ENCODE measurements around the gene COMMD10.
A peak's percentile ranks its signal among the peaks of the same experiment; 100 is the strongest.
"Not testable (repeated sequence)": the region's sequence is repeated elsewhere in the genome, so short reads cannot be mapped to it uniquely, and the experiment has no call there.

The COMMD10 gene

DNA sequence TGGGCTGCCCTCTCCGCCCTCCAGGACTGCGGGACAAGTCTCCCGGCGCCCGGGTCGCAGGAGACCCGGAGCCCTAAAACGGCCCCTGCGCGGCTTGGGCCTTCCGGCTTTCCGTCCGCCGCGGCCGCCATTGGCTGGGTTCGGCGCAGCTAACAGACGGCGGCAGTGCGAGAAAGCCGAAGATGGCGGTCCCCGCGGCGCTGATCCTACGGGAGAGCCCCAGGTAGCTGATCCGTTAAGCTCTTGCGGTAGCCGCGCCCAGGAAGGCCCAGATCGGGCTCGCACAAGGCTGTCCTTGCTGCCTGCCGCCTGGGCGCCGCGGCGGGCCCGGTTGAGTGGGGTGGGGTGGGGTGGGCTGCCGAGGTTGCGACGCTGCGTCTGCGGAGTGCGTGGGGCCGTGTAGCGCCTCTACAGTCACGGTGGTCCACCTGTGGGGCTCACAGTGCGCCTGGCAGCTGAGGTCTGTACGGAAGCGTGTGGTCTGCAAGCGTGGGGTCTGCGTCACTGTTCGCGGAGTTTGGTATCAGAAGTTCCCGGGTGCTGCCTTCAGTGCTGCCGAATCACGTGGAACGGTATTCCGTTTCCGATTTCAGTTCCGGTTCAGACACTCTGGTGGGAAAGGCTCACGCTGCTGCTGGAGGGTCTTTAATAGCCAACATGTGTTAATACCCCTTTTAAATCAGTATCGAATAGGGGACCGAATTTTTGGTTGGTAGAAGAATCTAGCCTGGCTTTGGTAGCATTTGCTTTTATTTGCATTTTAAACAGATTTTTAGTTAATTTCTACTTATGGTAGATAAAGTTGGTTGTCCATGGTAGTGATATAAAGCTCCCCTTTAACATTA, at the start of gene COMMD10:
TSS of gene COMMD10 (plus strand) at position 155 of the 845 bp plus-strand sequence.
- peak; percentile 26 for DNase-seq

- no peak for DNase-seq
These were observed 49.7 kb upstream of the COMMD10 start for GRCh38 chr5:116035123-116035522.

GRCh38 chr5:116037236-116037822, 47.5 kb upstream of the COMMD10 start:
- DNase-seq: no peak

GRCh38 chr5:116038817-116039216, 46.0 kb upstream of the COMMD10 start:
- DNase-seq: no peak

GRCh38 chr5:116042375-116042774, 42.5 kb upstream of the COMMD10 start:
- no peak for DNase-seq

GRCh38 chr5:116044073-116044472, 40.8 kb upstream of the COMMD10 start:
- DNase-seq: no peak

GRCh38 chr5:116045821-116046220, 39.0 kb upstream of the COMMD10 start:
- DNase-seq: no peak

- no peak for DNase-seq
These were observed 38.6 kb upstream of the COMMD10 start for GRCh38 chr5:116046261-116046660.

- DNase-seq: no peak
These were observed 38.0 kb upstream of the COMMD10 start for GRCh38 chr5:116046823-116047222.

GRCh38 chr5:116058346-116058936, 26.4 kb upstream of the COMMD10 start:
- no peak for DNase-seq

GRCh38 chr5:116062352-116062751, 22.5 kb upstream of the COMMD10 start:
- DNase-seq: no peak

- no peak for DNase-seq
These were observed 20.9 kb upstream of the COMMD10 start for GRCh38 chr5:116063950-116064349.

GRCh38 chr5:116068028-116068632, 16.7 kb upstream of the COMMD10 start:
- DNase-seq: no peak

- DNase-seq: no peak
These were observed 13.6 kb upstream of the COMMD10 start for GRCh38 chr5:116071211-116071610.

DNA sequence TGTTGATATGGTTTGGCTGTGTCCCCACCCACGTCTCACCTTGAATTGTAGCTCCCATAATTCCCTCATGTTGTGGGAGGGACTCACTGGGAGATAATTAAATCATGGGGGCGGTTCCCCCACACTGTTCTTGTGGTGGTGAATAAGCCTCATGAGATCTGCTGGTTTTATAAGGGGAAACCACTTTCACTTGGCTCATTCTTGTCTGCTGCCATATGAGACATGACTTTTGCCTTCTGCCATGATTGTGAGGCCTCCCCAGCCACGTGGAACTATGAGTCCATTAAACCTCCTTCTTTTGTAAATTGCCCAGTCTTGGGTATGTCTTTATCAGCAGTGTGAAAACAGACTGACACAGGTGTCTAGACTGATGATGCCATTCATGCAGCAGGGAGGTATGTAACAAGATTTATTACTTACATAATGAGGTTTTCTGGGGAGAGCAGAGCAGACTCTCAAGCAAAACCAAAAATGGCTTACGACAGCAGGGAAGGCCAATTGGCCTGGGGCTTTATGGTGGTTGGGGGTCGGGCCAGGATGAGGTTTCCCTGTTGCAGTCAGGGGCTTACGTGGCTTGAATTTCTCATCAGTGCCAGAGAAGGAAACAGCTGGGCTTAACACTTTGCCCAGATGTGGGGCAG, 9.5 kb upstream of the COMMD10 start:
- DNase-seq: no peak

GRCh38 chr5:116076496-116076895, 8.3 kb upstream of the COMMD10 start:
- DNase-seq: no peak

DNA sequence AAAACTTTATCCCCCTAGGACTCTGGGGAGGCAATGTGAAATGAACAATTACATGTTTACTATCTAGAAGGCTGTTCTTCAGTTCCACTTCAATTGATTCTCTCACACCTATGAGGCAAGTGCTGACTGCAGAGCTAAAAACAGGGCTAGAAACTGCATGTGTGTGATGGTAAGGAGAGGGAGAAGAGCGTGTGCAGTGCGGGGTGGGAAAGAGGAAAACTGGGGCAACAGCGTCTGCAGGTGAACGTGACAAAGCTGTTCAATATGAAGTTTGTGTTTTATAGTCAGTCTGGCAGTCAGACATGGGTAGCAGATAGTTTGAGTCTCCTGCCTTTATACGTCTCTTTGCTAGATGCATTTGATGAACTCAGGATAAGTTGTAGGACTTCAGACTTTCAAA, 6.6 kb upstream of the COMMD10 start:
- DNase-seq: no peak

DNA sequence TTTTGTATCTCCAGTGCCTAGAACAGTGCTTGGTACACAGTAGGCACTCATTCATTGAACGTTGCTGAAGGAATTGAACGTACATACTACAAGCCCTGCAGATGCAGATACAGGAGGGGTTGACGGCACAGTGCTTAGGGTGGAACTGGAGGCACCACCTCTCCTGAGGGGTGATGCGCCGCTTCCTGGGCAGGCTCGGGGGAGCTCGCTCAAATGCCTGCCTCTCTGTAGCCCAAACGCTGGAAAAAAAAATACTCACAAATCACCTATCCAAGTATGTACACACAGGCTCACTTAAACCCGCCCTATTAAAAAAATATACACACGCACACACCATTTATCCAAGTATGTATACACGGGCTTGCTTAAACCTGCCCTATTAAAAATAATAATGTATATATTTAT, 536 bp upstream of the COMMD10 start:
- peak; percentile 0 for DNase-seq

DNA sequence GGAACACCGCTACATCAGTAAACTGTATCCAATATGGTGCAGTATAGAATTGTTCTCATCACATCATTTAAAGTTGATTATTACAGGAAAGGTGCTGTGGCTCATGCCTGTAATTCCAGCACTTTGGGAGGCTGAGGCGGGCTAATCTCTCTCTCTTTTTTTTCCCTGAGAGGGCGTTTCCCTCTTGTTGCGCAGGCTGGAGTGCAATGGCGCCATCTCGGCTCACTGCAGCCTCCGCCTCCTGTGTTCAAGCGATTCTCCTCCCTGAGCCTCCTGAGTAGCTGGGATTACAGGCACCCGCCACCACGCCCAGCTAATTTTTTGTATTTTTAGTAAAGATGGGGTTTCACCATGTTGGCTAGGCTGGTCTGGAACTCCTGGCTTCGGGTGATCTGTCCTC, 1.5 kb downstream of the COMMD10 start:
- DNase-seq: not testable (repeated sequence)

GRCh38 chr5:116088062-116088461, 3.2 kb downstream of the COMMD10 start:
- DNase-seq: no peak

DNA sequence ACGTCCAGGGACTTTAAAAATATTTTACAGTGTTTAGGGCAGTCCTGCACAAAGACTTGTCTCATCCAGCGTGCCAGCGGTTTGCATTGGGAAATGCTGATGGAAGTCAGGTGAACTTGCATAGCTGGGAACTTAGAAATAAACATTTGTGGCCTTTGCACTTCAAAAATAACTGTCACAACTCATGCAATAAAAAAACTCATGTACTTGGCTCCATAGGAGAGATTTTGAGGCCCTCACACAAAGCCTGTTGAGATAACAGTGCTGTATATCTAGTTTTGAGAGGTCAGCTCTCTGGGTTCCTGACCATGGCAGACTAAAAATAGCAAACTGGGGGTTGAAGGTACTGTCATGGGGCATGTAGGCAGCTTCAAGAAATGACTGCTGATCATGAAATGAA, 5.5 kb downstream of the COMMD10 start:
- DNase-seq: no peak

DNA sequence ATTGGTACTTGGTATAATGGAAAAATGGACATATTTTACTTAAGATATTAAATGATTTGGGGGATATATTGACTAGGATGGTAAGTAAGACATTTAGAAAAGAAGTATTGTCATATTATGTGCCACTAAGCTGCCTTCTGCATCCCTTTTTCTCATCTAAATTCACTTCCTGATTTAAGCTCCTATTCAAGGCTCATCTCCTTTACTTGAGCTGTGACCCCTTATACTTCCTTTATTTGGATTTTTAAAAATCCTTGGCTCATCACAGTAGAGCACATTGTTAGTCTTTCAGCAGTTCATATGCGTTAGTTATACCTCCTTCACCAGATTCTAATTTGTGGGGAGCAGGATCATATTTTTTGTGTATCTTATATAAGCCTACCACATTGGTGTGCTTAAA, 6.6 kb downstream of the COMMD10 start:
- DNase-seq: no peak

- DNase-seq: no peak
These were observed 12.5 kb downstream of the COMMD10 start for GRCh38 chr5:116097301-116097700.

Data from NCI-H510A (cell line).